ENCODE data around the gene KCNAB1. TPM values are rescaled to one million over a fixed set of nuclear protein-coding genes. Genes with fewer than 3 reads are reported as not detected.

Gene KCNAB1
- not detected in 5 replicates for total RNA-seq (2022; extraction: Qiagen RNA extraction)

GRCh38 chr3:156120528-156121251 is at the start of gene KCNAB1:
Gene KCNAB1 (plus strand): TSS chr3:156120578.

DNA sequence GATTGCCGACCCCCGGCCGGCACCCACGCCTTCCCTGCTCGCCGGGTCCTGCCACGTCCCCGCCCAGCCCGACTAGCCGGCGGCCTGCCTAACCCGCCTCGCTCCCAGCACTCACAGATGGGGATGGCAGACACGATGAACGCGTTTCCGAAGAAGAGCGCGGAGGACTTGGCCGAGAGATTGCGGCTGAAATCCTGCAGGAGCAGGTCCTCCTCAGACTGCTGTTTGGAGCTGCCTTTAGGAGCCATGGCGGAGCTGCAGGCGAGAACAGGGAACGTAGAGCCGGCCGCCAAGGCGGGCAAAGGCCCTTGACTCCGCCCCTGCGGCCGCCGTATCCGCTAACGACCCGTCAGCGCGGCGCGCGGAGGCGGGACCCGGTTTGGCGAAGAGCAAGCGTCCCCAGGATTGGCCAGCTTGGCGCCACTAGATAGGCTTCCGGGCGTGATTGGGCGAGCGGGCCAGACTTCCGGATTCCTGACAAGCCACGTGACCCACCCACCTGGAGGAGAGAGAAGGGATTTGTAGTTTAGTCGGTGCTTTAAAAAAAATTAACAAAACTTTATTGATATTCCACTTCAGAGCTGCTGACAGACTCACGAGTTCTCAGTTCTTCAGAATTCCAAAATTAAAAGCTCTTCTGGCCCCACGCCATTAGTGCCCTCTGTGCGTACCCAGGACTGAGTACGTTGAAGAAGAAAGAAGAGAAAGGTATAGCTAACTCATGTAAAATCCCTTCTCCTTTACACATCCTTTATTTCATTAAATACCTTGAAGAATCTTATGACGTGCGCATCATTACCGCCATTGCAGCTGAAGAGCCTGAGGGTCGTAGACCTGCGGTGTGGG is 434.7 kb downstream of the KCNAB1 start, which contains the start of gene SSR3:
Gene SSR3 (minus strand): TSS at position 276 of the 846 bp plus-strand sequence. CDS start 28 bp downstream, at position 248.

Other genes starting within 250 kb of the KCNAB1 start
- gene GMPS, start 249.9 kb upstream of the KCNAB1 start, total RNA-seq (2022; extraction: Qiagen RNA extraction): 70.0 to 88.5 TPM (median 74.8 TPM) in 5 replicates